Pancreas (tissue), 10 donors: Measurements from ENCODE around the gene ZC3H11A. TPM values are rescaled to one million over a fixed set of nuclear protein-coding genes. Genes with fewer than 3 reads are reported as not detected.
"Not testable (repeated sequence)": the region's sequence is repeated elsewhere in the genome, so short reads cannot be mapped to it uniquely, and the experiment has no call there.

Experiments used
- ATAC-seq, 4 donors: fragments of 200-7000 bp; cut with Tn5 transposase; one replicate each; pipeline versions ENCODE4 v1.8.0 to v1.9.1; 2020; ENCODE audit warnings: mild to moderate bottlenecking in 4 of 4, moderate library complexity in 4 of 4
- DNase-seq, 6 donors: peaks; one replicate each; pipeline ENCODE4 v3.0.0-alpha.2; 2020
- FAIRE-seq: peaks from 2 replicates; lab custom pipeline; 2012; peaks lifted over from hg19 to GRCh38; lab: Jason Lieb, UNC
- H3K27ac ChIP-seq, 4 donors: fragments of 200-600 bp; sonication (generic); 1 replicate in 3 of 4; 2 replicates in 1 of 4; pipeline versions ENCODE4 v1.5.0 to v1.8.0; 2020
- H3K27me3 ChIP-seq, 4 donors: fragments of 200-600 bp; one replicate each; pipeline ENCODE4 v1.8.0; 2021
- H3K36me3 ChIP-seq, 3 donors: fragments of 200-600 bp; sonication (generic) in 1 of 3; one replicate each; pipeline versions ENCODE4 v1.5.0 to v1.8.0; 2020 to 2021
- H3K4me1 ChIP-seq, 3 donors: fragments of 200-600 bp; one replicate each; pipeline ENCODE4 v1.8.0; 2021
- H3K4me3 ChIP-seq, 4 donors: fragments of 200-600 bp; sonication (generic) in 2 of 4; one replicate each; pipeline versions ENCODE4 v1.5.0 to v1.8.0; 2020 to 2021
- H3K9me3 ChIP-seq, 4 donors: fragments of 200-600 bp; one replicate each; pipeline ENCODE4 v1.8.0; 2021
- CTCF ChIP-seq, 4 donors: fragments of 200-600 bp; sonication (generic) in 3 of 4; IDR thresholded peaks; one replicate each; pipeline versions ENCODE4 v1.5.0 to v1.8.0; 2021; ENCODE audit warnings: antibody characterized with exemption in 4 of 4
- WGBS, 2 donors: extraction: QIAGEN DNeasy Blood & Tissue Kit; methylation state at CpG; one replicate each; pipeline ENCODE4 v1.1.7; 2013; 5-methylcytosine and 5-hydroxymethylcytosine counted together
- intact Hi-C, 3 donors: fragments of 100-400 bp; cut with DNase I; formaldehyde crosslinking; loops; one replicate each; pipeline versions ENCODE4 v1.11.1 to v1.14.2; 2022
- polyA plus RNA-seq, 2 donors: library from polyadenylated mRNA; stranded (reverse); fragments of 200-250 nt; gene quantifications; one replicate each; pipeline ENCODE4 v1.2.3, GENCODE V29; 2013
- total RNA-seq, 6 donors: library from RNA; stranded (reverse); fragmentation: NEBNext Ultra II Directional in 4 of 6; extraction: Animal tissue kit (Norgen Biotek cat#: 25700) in 4 of 6; gene quantifications; one replicate each; pipeline versions ENCODE4 v1.2.1 to v1.2.4, GENCODE V29; 2021 to 2023
- donor health status: healthy with polysubstance abuse.
- donor health status: DM: no; HTN: no; CAD: no; lungs with moderate emphysema.
- donor health status: DM: no; HTN: no; CAD: no.
- donor health status: control.
- donor health status: control.
- donor health status: Bipolar disorder and iron deficiency.
- donor health status: DM: yes; HTN: yes; CAD: no.
- donor health status: DM: no; HTN: no; CAD: no.
- donor health status: DM: no; HTN: no; CAD: no.
- donor health status: DM: yes; HTN: yes; CAD: no.

The ZC3H11A gene
- total and polyA plus RNA-seq, 8 donors: 19.1 to 60.1 (median 29.4) TPM

DNA sequence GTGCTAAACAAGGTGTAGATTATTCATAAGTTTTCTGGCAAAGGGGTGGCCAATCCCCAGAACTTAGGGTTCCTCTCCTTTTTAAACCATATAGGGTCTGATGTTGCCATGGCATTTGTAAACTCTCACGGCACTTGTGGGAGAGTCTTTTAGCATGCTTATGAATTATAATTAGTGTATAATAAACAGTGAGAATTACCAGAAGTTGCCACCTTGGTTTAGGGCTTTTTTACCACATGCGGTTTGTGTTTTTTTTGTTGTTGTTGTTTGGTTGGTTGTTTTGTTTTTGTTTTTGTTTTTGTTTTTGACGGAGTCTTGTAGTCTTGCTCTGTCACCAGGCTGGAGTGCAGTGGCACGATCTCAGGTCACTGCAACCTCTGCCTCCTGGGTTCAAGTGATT, 39.4 kb upstream of the ZC3H11A start:
- Histone ChIP-seq H3K9me3 (no peaks in the 10 kb centered on the region), H3K27ac (no peak overlapping the region), H3K4me1 (no peaks in the 10 kb centered on the region), H3K27me3 (no peaks in the 10 kb centered on the region), H3K36me3 (no peaks in the 10 kb centered on the region), H3K4me3 (no peak overlapping the region)
- 76 to 87% methylated on average over 4 of the region's 4 CpGs for WGBS, 2 donors
- intact Hi-C loops: no loop called here
- ATAC-seq (no peak), FAIRE-seq (no peak), DNase-seq (no peak)
- no peak for TF ChIP-seq CTCF (IDR thresholded peaks at IDR 0.05)

GRCh38 chr1:203758749-203759148, 36.7 kb upstream of the ZC3H11A start:
- 88 to 90% methylated on average over 2 of the region's 2 CpGs for WGBS, 2 donors
- H3K4me3 ChIP-seq, intact Hi-C loops, FAIRE-seq, H3K9me3 ChIP-seq, H3K4me1 ChIP-seq, H3K27ac ChIP-seq, ATAC-seq, H3K36me3 ChIP-seq, H3K27me3 ChIP-seq, DNase-seq: not testable (repeated sequence)

DNA sequence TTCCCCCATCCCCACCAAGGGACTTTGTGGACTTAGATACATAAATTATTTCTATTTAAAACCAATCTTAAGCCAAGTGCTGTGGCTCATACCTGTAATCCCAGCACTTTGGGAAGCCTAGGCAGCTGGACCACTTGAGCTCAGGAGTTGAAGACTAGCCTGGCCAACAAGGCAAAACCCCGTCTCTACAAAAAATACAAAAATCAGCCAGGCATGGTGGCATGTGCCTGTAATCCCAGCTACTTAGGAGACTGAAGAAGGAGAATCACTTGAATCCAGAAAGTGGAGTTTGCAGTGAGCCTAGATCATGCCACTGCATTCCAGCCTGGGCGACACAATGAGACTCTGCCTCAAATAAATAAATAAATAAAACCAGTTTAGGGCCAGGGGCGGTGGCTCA, 34.9 kb upstream of the ZC3H11A start:
- Histone ChIP-seq H3K4me1 (no peaks in the 10 kb centered on the region), H3K27me3 (no peaks in the 10 kb centered on the region), H3K4me3 (no peak overlapping the region), H3K36me3 (no peaks in the 10 kb centered on the region), H3K9me3 (no peaks in the 10 kb centered on the region), H3K27ac (no peak overlapping the region)
- no peak for ATAC-seq
- WGBS, 2 donors: 85 to 99% methylated on average over 3 of the region's 3 CpGs
- TF ChIP-seq CTCF (IDR thresholded peaks at IDR 0.05): no peak
- DNase-seq: no peak
- no peak for FAIRE-seq
- intact Hi-C loops: no loop called here

- FAIRE-seq, ATAC-seq, H3K4me1 ChIP-seq, intact Hi-C loops, H3K36me3 ChIP-seq, H3K4me3 ChIP-seq, H3K9me3 ChIP-seq, DNase-seq, H3K27ac ChIP-seq, H3K27me3 ChIP-seq: not testable (repeated sequence)
- 67 to 68% methylated on average over 7 of the region's 7 CpGs for WGBS, 2 donors
Measured at GRCh38 chr1:203761958-203762357, 33.5 kb upstream of the ZC3H11A start.

- H3K4me3 ChIP-seq: no peak overlapping the region
- H3K27me3 ChIP-seq: no peaks in the 10 kb centered on the region
- intact Hi-C loops: no loop called here
- H3K27ac ChIP-seq: no peak overlapping the region
- FAIRE-seq (no peak), ATAC-seq (no peak), DNase-seq (no peak)
- WGBS, 2 donors: 96 to 100% methylated on average over 1 of the region's 1 CpG
- no peaks in the 10 kb centered on the region for H3K9me3 ChIP-seq
- TF ChIP-seq CTCF (IDR thresholded peaks at IDR 0.05): no peak
- H3K36me3 ChIP-seq: no peaks in the 10 kb centered on the region
- no peaks in the 10 kb centered on the region for H3K4me1 ChIP-seq
Measured at GRCh38 chr1:203763505-203763904, 31.9 kb upstream of the ZC3H11A start.

- H3K9me3 ChIP-seq: no peaks in the 10 kb centered on the region
- H3K27me3 ChIP-seq: no peaks in the 10 kb centered on the region
- no peak for TF ChIP-seq CTCF (IDR thresholded peaks at IDR 0.05)
- no peak for FAIRE-seq
- intact Hi-C loops: no loop called here
- 67 to 71% methylated on average over 3 of the region's 3 CpGs for WGBS, 2 donors
- no peak overlapping the region for H3K4me3 ChIP-seq
- no peaks in the 10 kb centered on the region for H3K4me1 ChIP-seq
- H3K36me3 ChIP-seq: no peaks in the 10 kb centered on the region
- no peak for DNase-seq
- H3K27ac ChIP-seq: no peak overlapping the region
- no peak for ATAC-seq
Measured at GRCh38 chr1:203764105-203765028, 31.1 kb upstream of the ZC3H11A start.
